Spleen (tissue), 11 donors: ENCODE data around the gene STX12. TPM values are rescaled to one million over a fixed set of nuclear protein-coding genes. Genes with fewer than 3 reads are reported as not detected.
"Not testable (repeated sequence)": the region's sequence is repeated elsewhere in the genome, so short reads cannot be mapped to it uniquely, and the experiment has no call there.

ENCODE experiments used
- DNase-seq: peaks from one replicate; pipeline ENCODE4 v3.0.0-alpha.2; 2020
- H3K27ac ChIP-seq, 8 donors: fragments of 200-600 bp; sonication (generic) in 7 of 8; 1 replicate in 4 of 8; 2 replicates in 4 of 8; pipeline versions ENCODE4 v1.5.0 to v1.8.0; 2016 to 2021; ENCODE audit warnings: inconsistent platforms in 4 of 8, mild to moderate bottlenecking in 4 of 8, moderate library complexity in 1 of 8
- H3K27me3 ChIP-seq, 7 donors: fragments of 200-600 bp; sonication (generic) in 6 of 7; replicated peaks in 1 of 7; 1 replicate in 4 of 7; 2 replicates in 3 of 7; pipeline versions ENCODE4 v1.5.0 to v1.8.0; 2016 to 2021; ENCODE audit warnings: inconsistent platforms in 3 of 7, mild to moderate bottlenecking in 1 of 7
- H3K36me3 ChIP-seq, 6 donors: fragments of 200-600 bp; sonication (generic) in 5 of 6; 1 replicate in 4 of 6; 2 replicates in 2 of 6; pipeline versions ENCODE4 v1.5.0 to v1.8.0; 2016 to 2021; ENCODE audit warnings: inconsistent platforms in 2 of 6
- H3K4me1 ChIP-seq, 6 donors: fragments of 200-600 bp; sonication (generic) in 5 of 6; 1 replicate in 3 of 6; 2 replicates in 3 of 6; pipeline versions ENCODE4 v1.5.0 to v1.8.0; 2016 to 2021; ENCODE audit warnings: inconsistent platforms in 3 of 6
- H3K4me3 ChIP-seq, 8 donors: fragments of 200-600 bp; sonication (generic) in 7 of 8; 1 replicate in 4 of 8; 2 replicates in 4 of 8; pipeline versions ENCODE4 v1.5.0 to v1.8.0; 2016 to 2021; ENCODE audit warnings: inconsistent platforms in 4 of 8, mild to moderate bottlenecking in 4 of 8, moderate library complexity in 2 of 8
- H3K9me3 ChIP-seq, 8 donors: fragments of 200-600 bp; sonication (generic) in 7 of 8; 1 replicate in 4 of 8; 2 replicates in 4 of 8; pipeline versions ENCODE4 v1.5.0 to v1.8.0; 2016 to 2021; ENCODE audit warnings: inconsistent platforms in 4 of 8
- CTCF ChIP-seq, 11 experiments: fragments of 200-600 bp in 7 of 11; fragments of 450-650 bp in 4 of 11; sonication (generic) in 4 of 11; IDR thresholded peaks in 8 of 11; conservative IDR thresholded peaks in 3 of 11; 1 replicate in 7 of 11; 2 replicates in 4 of 11; pipeline versions ENCODE4 v1.4.0 to v1.8.0; 2016 to 2021; ENCODE audit warnings: antibody characterized with exemption in 11 of 11, inconsistent platforms in 4 of 11, mild to moderate bottlenecking in 1 of 11
- POLR2A ChIP-seq, 3 donors: fragments of 450-650 bp; IDR thresholded peaks; one replicate each; pipeline ENCODE4 v1.5.1; 2017; ENCODE audit warnings: antibody characterized with exemption in 3 of 3, mild to moderate bottlenecking in 1 of 3
- POLR2AphosphoS5 ChIP-seq, 3 donors: sonication (generic); formaldehyde crosslinking; IDR thresholded peaks; one replicate each; pipeline ENCODE4 v1.5.1; 2017; ENCODE audit warnings: antibody characterized with exemption in 3 of 3
- WGBS, 5 donors: extraction: QIAGEN DNeasy Blood & Tissue Kit in 3 of 5; methylation state at CpG; one replicate each; pipeline versions ENCODE4 v1.1.5 to v1.1.7; 2013 to 2018; 5-methylcytosine and 5-hydroxymethylcytosine counted together
- intact Hi-C: fragments of 100-400 bp; cut with DNase I; formaldehyde crosslinking; loops from one replicate; pipeline ENCODE4 v1.15.0; 2023; ENCODE audit warnings: low total_unique reads
- polyA plus RNA-seq, 3 donors: library from polyadenylated mRNA; stranded (reverse); fragments of 200-250 nt; gene quantifications; one replicate each; pipeline ENCODE4 v1.2.1, GENCODE V29; 2013
- total RNA-seq, 7 donors: library from RNA; depleted of rRNA in 3 of 7; stranded (reverse); fragments of >200 nt in 3 of 7; fragmentation: NEBNext Ultra II Directional in 4 of 7; extraction: Animal tissue kit (Norgen Biotek cat#: 25700) in 4 of 7; gene quantifications; one replicate each; pipeline versions ENCODE4 v1.1.0 to v1.2.1, GENCODE V29; 2016 to 2021
- donor health status: healthy with polysubstance abuse.
- donor health status: DM: no; HTN: no; CAD: no; lungs with moderate emphysema.
- donor health status: DM: no; HTN: no; CAD: no.
- donor health status: Bipolar disorder and iron deficiency.
- donor health status: healthy.
- donor health status: DM: no; HTN: no; CAD: no.
- donor health status: DM: yes; HTN: yes; CAD: no.

Gene STX12
- total and polyA plus RNA-seq, 10 donors: 17.7 to 88.1 (median 48.2) TPM

GRCh38 chr1:27823784-27824183, 50.8 kb downstream of the STX12 start:
- Histone ChIP-seq H3K36me3 (peaks cover 0 to 78% (median 42%) of the 10 kb centered on the region in 6 donors), H3K27ac (no peak overlapping the region), H3K4me3 (no peak overlapping the region), H3K4me1 (no peaks in the 10 kb centered on the region), H3K9me3 (no peaks in the 10 kb centered on the region), H3K27me3 (no peaks in the 10 kb centered on the region)
- 94 to 99% (median 97%) methylated on average over 4 of the region's 4 CpGs for WGBS, 5 donors
- TF ChIP-seq CTCF (IDR thresholded peaks at IDR 0.05 in 8 of 11, conservative IDR thresholded peaks at IDR 0.05 in 3 of 11) (no peak), POLR2A (IDR thresholded peaks at IDR 0.05) (no peak), POLR2AphosphoS5 (IDR thresholded peaks at IDR 0.05) (no peak)
- intact Hi-C loops: no loop called here
- no peak for DNase-seq

GRCh38 chr1:27824411-27824810, 51.4 kb downstream of the STX12 start:
- DNase-seq: no peak
- TF ChIP-seq CTCF (IDR thresholded peaks at IDR 0.05 in 8 of 11, conservative IDR thresholded peaks at IDR 0.05 in 3 of 11) (no peak), POLR2A (IDR thresholded peaks at IDR 0.05) (no peak), POLR2AphosphoS5 (IDR thresholded peaks at IDR 0.05) (no peak)
- intact Hi-C loops: no loop called here
- H3K4me3 ChIP-seq: no peak overlapping the region
- WGBS, 5 donors: 90 to 98% (median 96%) methylated on average over 4 of the region's 4 CpGs
- peaks cover 0 to 1% (median 0%) of the 10 kb centered on the region in 6 donors for H3K4me1 ChIP-seq
- H3K27ac ChIP-seq: no peak overlapping the region
- no peaks in the 10 kb centered on the region for H3K27me3 ChIP-seq
- H3K36me3 ChIP-seq: peaks cover 0 to 72% (median 36%) of the 10 kb centered on the region in 6 donors
- no peaks in the 10 kb centered on the region for H3K9me3 ChIP-seq

GRCh38 chr1:27829339-27829960, 56.4 kb downstream of the STX12 start:
- H3K4me1 ChIP-seq: peaks cover 18 to 44% (median 28%) of the 10 kb centered on the region in 6 donors

GRCh38 chr1:27830621-27831440, 57.8 kb downstream of the STX12 start, which contains the start of gene PPP1R8:
TSS of gene PPP1R8 (plus strand) at chr1:27830782. CDS start at chr1:27830836, 54 bp downstream.
- DNase-seq: peak; percentile 98
- no peaks in the 10 kb centered on the region for H3K9me3 ChIP-seq
- 0 to 1% (median 0%) methylated on average over 48 to 60 of the region's 60 CpGs for WGBS, 5 donors
- H3K36me3 ChIP-seq: peaks cover 0 to 46% (median 25%) of the 10 kb centered on the region in 6 donors
- H3K27me3 ChIP-seq: no peaks in the 10 kb centered on the region
- H3K4me1 ChIP-seq: peaks cover 18 to 55% (median 35%) of the 10 kb centered on the region in 6 donors
- H3K4me3 ChIP-seq: peak within 1 kb of the TSS; percentile 52 to 99 (median 87)
- intact Hi-C loops: no loop called here
- TF ChIP-seq CTCF (IDR thresholded peaks at IDR 0.05 in 8 of 11, conservative IDR thresholded peaks at IDR 0.05 in 3 of 11) (no peak), POLR2A (IDR thresholded peaks at IDR 0.05) (peak in 2 of 3 donors; percentile 18 to 70), POLR2AphosphoS5 (IDR thresholded peaks at IDR 0.05) (peak; percentile 95 to 97 (median 97))
- H3K27ac ChIP-seq: peak within 1 kb of the TSS; percentile 71 to 91 (median 89)

More at GRCh38 chr1:27829339-27829960, 56.4 kb downstream of the STX12 start:
- peak overlapping the region in 6 of 8 donors; percentile 87 to 91 (median 89) for H3K27ac ChIP-seq
- WGBS, 5 donors: 75 to 87% (median 85%) methylated on average over 3 to 4 of the region's 4 CpGs
- DNase-seq, intact Hi-C loops, H3K9me3 ChIP-seq, H3K27me3 ChIP-seq: not testable (repeated sequence)
- H3K36me3 ChIP-seq: peaks cover 0 to 42% (median 20%) of the 10 kb centered on the region in 6 donors
- H3K4me3 ChIP-seq: peak overlapping the region in 4 of 8 donors; percentile 80 to 92 (median 87)
